Left ventricle myocardium inferior (tissue), 1 donor: Measurements from ENCODE around the gene MED27. TPM values are rescaled to one million over a fixed set of nuclear protein-coding genes. Genes with fewer than 3 reads are reported as not detected.

Source experiments
- DNase-seq: peaks from one replicate; pipeline ENCODE4 v3.0.0-alpha.2; 2020
- H3K27ac ChIP-seq: fragments of 200-600 bp; replicated peaks from 2 replicates; pipeline ENCODE4 v1.8.0; 2021
- H3K27me3 ChIP-seq: fragments of 200-600 bp; 2 replicates; pipeline ENCODE4 v1.8.0; 2021; ENCODE audit warnings: low read depth
- H3K36me3 ChIP-seq: fragments of 200-600 bp; 2 replicates; pipeline ENCODE4 v1.8.0; 2021
- H3K4me1 ChIP-seq: fragments of 200-600 bp; 2 replicates; pipeline ENCODE4 v1.8.0; 2021
- H3K4me3 ChIP-seq: fragments of 200-600 bp; 2 replicates; pipeline ENCODE4 v1.8.0; 2021; ENCODE audit warnings: mild to moderate bottlenecking, moderate library complexity
- H3K9me3 ChIP-seq: fragments of 200-600 bp; replicated peaks from 2 replicates; pipeline ENCODE4 v1.8.0; 2021
- CTCF ChIP-seq: fragments of 200-600 bp; IDR thresholded peaks from 2 replicates; pipeline ENCODE4 v1.8.0; 2021; ENCODE audit warnings: antibody characterized with exemption, mild to moderate bottlenecking, borderline replicate concordance
- intact Hi-C: fragments of 100-400 bp; cut with micrococcal nuclease; formaldehyde crosslinking; loops from one replicate; pipeline ENCODE4 v1.11.0; 2022
- total RNA-seq: library from RNA; stranded (reverse); fragmentation: NEBNext Ultra II Directional; extraction: Animal tissue kit (Norgen Biotek cat#: 25700); gene quantifications from one replicate; pipeline ENCODE4 v1.2.1, GENCODE V29; 2021
- donor health status: DM: no; HTN: yes; CAD: no; lungs with severe emphysema.

MED27 gene
- total RNA-seq, 1 donor from 2014 or later, result 16.3 TPM

- no peak for TF ChIP-seq CTCF
Measured at GRCh38 chr9:131937451-131937850, 142.2 kb downstream of the MED27 start.

DNA sequence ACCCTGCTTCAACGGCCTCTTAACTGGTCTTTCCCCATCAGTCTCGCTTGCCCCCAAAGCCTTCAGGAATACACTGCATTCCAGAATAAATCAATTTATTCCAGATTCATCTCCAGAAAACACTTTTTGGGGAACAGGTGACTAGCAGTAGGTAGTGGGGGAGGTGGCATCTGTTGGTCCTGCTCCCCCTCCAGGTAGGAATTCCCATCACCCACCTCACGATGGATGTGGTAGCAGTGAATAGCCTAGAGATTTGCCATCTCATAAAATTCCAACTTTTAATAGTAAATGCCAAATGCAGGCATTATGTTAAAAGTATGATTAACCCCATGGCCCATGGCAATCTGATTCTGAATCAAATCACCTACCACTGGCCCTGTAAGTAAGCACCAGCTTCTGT, 142.7 kb downstream of the MED27 start:
- no peak for DNase-seq
- H3K4me1 ChIP-seq, result no peaks in the 10 kb centered on the region
- no peaks in the 10 kb centered on the region for H3K27me3 ChIP-seq
- peaks cover 20% of the 10 kb centered on the region for H3K9me3 ChIP-seq
- intact Hi-C loops, result no loop called here
- no peak for TF ChIP-seq CTCF
- no peak overlapping the region for H3K27ac ChIP-seq
- peaks cover 21% of the 10 kb centered on the region for H3K36me3 ChIP-seq
- no peak overlapping the region for H3K4me3 ChIP-seq

More at GRCh38 chr9:131937451-131937850, 142.2 kb downstream of the MED27 start:
- intact Hi-C loops, result no loop called here
- Histone ChIP-seq H3K27me3 (no peaks in the 10 kb centered on the region), H3K27ac (no peak overlapping the region), H3K4me3 (no peak overlapping the region), H3K36me3 (peaks cover 21% of the 10 kb centered on the region), H3K4me1 (no peaks in the 10 kb centered on the region), H3K9me3 (peaks cover 20% of the 10 kb centered on the region)
- no peak for DNase-seq

DNA sequence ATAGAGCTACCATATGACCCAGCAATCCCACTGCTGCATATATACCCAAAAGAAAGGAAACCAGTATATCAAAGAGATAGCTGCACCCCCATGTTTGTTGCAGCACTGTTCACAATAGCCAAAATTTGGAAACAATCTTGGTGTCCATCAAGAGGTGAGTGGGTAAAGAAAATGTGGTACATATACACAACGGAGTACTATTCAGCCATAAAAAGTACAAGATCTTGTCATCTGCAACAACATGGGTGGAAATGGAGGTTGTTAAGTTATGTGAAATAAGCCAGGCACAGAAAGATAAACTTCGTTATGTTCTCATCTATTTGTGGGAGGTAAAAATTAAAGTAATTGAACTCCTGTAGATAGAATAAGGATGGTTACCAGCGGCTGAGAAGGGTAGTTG, 145.0 kb downstream of the MED27 start:
- intact Hi-C loops, result no loop called here
- Histone ChIP-seq H3K4me3 (no peak overlapping the region), H3K9me3 (peaks cover 20% of the 10 kb centered on the region), H3K4me1 (no peaks in the 10 kb centered on the region), H3K27me3 (no peaks in the 10 kb centered on the region), H3K36me3 (peaks cover 21% of the 10 kb centered on the region), H3K27ac (no peak overlapping the region)
- DNase-seq, result no peak
- TF ChIP-seq CTCF, result no peak

GRCh38 chr9:131927091-131927490, 152.6 kb downstream of the MED27 start:
- TF ChIP-seq CTCF, result no peak
- Histone ChIP-seq H3K9me3 (no peaks in the 10 kb centered on the region), H3K4me3 (no peak overlapping the region), H3K4me1 (peaks cover 26% of the 10 kb centered on the region), H3K27me3 (no peaks in the 10 kb centered on the region), H3K36me3 (no peaks in the 10 kb centered on the region), H3K27ac (no peak overlapping the region)
- no peak for DNase-seq
- intact Hi-C loops, result no loop called here

DNA sequence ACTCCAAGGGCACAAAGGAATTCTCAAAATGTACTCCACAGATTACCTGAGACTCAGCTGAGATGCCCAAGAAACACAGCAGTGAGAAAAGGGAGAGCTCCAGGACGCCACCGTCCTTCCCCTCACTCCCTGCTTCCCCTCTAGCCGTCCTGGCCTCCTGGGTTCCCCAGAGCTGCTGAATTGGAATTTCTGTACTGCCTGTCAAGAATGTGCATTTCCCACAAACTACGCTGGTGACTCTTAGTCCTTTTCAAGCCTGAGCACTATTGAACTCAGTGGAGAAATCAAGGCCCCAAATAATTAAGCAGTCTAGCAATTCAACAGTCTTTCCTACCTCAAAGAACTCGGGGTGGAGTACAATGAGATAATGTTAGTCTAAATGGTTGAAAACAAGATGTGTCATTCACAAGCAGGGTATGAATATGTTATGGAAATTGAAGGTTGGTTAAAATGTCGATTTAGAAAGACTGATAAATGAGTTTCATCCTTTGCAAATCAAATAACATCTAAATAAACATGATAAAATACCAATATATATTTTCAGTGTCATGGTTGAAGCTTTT, 153.2 kb downstream of the MED27 start:
- TF ChIP-seq CTCF, result no peak
- no peaks in the 10 kb centered on the region for H3K36me3 ChIP-seq
- H3K27ac ChIP-seq, result no peak overlapping the region
- no peak for DNase-seq
- intact Hi-C loops, result no loop called here
- no peaks in the 10 kb centered on the region for H3K27me3 ChIP-seq
- peaks cover 26% of the 10 kb centered on the region for H3K4me1 ChIP-seq
- no peak overlapping the region for H3K4me3 ChIP-seq
- H3K9me3 ChIP-seq, result no peaks in the 10 kb centered on the region
